Measurements from ENCODE around the gene STX16.

Gene STX16

GRCh38 chr20:58700121-58700821 lies 49.2 kb downstream of the STX16 start:
- DNase-seq = no peak

GRCh38 chr20:58700823-58701222 lies 49.7 kb downstream of the STX16 start:
- no peak for DNase-seq

GRCh38 chr20:58701431-58702160 lies 50.5 kb downstream of the STX16 start:
- no peak for DNase-seq

- no peak for DNase-seq
Measured at GRCh38 chr20:58702161-58702510, 51.1 kb downstream of the STX16 start.

GRCh38 chr20:58702859-58703648 lies 52.0 kb downstream of the STX16 start:
- DNase-seq = no peak

- no peak for DNase-seq
Measured at GRCh38 chr20:58703765-58704371, 52.8 kb downstream of the STX16 start.

GRCh38 chr20:58705208-58705926 lies 54.3 kb downstream of the STX16 start:
- no peak for DNase-seq

- DNase-seq = no peak
Measured at GRCh38 chr20:58706150-58706892, 55.2 kb downstream of the STX16 start.

- no peak for DNase-seq
Measured at GRCh38 chr20:58706975-58707681, 56.0 kb downstream of the STX16 start.

- DNase-seq = no peak
Measured at GRCh38 chr20:58707770-58708169, 56.7 kb downstream of the STX16 start.

- DNase-seq = no peak
Measured at GRCh38 chr20:58708246-58708931, 57.3 kb downstream of the STX16 start.

- DNase-seq = no peak
Measured at GRCh38 chr20:58709013-58709702, 58.1 kb downstream of the STX16 start.

GRCh38 chr20:58709703-58710039 lies 58.6 kb downstream of the STX16 start:
- DNase-seq = no peak

GRCh38 chr20:58710481-58711265 lies 59.6 kb downstream of the STX16 start:
- no peak for DNase-seq

- DNase-seq = no peak
Measured at GRCh38 chr20:58711266-58712051, 60.4 kb downstream of the STX16 start.

- DNase-seq = no peak
Measured at GRCh38 chr20:58712151-58712791, 61.2 kb downstream of the STX16 start.

- DNase-seq = no peak
Measured at GRCh38 chr20:58712806-58713731, 62.0 kb downstream of the STX16 start.
